ENCODE results near the gene SPON1.
A peak's percentile ranks its signal among the peaks of the same experiment; 100 is the strongest.
"Not testable (repeated sequence)": the region's sequence is repeated elsewhere in the genome, so short reads cannot be mapped to it uniquely, and the experiment has no call there.

The SPON1 gene

DNA sequence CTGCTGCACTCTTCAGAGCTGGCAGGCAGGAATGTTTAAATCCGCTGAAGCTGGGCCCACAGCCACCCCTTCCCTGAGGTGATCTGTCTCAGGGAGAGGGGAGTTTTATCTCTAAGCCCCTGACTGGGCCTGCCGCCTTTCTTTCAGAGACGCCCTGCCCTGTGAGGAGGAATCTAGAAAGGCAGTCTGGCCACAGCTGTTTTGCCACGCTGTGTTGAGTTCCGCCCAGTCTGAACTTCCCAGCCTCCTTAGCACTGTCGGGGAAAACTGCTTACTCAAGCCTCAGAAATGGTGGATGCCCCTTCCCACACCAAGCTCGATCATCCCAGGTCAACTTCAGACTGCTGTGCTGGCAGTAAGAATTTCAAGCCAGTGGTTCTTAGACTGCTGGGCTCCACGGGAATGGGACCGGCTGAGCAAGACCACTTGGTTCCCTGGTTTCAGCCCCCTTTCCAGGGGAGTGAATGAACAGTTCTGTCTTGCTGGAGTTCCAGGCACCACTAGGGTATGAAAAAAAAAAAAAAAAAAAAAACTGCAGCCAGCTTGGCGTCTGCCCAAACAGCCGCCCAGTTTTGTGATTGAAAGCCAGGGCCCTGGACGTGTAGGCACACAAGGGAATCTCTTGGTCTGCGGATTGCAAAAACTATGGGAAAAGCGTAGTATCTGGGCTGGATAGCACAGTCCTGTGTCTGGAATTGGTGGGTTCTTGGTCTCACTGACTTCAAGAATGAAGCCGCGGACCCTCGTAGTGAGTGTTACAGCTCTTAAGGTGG lies 127.4 kb downstream of the SPON1 start:
- no peak overlapping the region for H3K4me3 ChIP-seq (replicated peaks in 1 of 2; ENCODE audit: low read depth in 2 of 2, low read length in 2 of 2)
- TF ChIP-seq, protein P1, sequence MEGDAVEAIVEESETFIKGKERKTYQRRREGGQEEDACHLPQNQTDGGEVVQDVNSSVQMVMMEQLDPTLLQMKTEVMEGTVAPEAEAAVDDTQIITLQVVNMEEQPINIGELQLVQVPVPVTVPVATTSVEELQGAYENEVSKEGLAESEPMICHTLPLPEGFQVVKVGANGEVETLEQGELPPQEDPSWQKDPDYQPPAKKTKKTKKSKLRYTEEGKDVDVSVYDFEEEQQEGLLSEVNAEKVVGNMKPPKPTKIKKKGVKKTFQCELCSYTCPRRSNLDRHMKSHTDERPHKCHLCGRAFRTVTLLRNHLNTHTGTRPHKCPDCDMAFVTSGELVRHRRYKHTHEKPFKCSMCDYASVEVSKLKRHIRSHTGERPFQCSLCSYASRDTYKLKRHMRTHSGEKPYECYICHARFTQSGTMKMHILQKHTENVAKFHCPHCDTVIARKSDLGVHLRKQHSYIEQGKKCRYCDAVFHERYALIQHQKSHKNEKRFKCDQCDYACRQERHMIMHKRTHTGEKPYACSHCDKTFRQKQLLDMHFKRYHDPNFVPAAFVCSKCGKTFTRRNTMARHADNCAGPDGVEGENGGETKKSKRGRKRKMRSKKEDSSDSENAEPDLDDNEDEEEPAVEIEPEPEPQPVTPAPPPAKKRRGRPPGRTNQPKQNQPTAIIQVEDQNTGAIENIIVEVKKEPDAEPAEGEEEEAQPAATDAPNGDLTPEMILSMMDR (IDR thresholded peaks at IDR 0.05; ENCODE audit: low read depth, low read length), result no peak
- peak in 1 of 2 donors; percentile 8 for DNase-seq (ENCODE audit: low read depth in 2 of 2)

DNA sequence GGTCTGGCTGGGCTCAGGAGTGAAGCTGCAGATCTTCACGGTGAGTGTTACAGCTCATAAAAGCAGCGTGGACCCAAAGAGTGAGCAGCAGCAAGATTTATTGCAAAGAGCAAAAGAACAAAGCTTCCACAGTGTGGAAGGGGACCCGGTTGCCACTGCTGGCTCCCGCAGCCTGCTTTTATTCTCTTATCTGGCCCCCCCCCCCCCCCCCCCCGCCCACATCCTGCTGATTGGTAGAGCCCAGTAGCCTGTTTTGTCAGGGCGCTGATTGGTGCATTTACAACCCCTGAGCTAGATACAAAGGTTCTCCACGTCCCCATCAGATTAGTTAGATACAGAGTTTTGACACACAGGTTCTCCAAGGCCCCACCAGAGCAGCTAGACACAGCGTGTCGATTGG lies 128.1 kb downstream of the SPON1 start:
- H3K4me3 ChIP-seq (replicated peaks in 1 of 2; ENCODE audit: low read depth in 2 of 2, low read length in 2 of 2); DNase-seq (ENCODE audit: low read depth in 2 of 2): not testable (repeated sequence)

DNA sequence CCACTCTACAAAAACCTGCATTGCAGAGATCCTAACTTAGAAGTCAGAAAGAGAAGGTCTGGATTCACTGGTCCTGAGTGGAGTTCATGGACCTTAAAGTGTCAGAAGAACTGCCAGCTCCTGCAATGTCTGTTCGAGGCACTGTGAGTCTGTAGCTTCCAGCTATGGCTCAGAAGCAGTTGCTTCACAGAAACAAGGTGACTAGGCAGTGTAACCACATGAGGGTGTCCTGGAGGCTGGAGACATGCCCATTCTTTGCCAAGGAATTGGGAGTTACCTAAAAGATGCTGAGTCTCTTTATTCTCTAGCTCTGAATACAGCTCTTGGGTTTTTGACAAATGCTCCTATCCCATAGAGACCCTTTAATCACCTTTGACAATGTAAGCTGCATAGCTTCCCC lies 130.5 kb downstream of the SPON1 start:
- DNase-seq (ENCODE audit: low read depth in 2 of 2), result no peak
- no peak overlapping the region for H3K4me3 ChIP-seq (replicated peaks in 1 of 2; ENCODE audit: low read depth in 2 of 2, low read length in 2 of 2)
- TF ChIP-seq, protein P1 (IDR thresholded peaks at IDR 0.05; ENCODE audit: low read depth, low read length), result no peak

DNA sequence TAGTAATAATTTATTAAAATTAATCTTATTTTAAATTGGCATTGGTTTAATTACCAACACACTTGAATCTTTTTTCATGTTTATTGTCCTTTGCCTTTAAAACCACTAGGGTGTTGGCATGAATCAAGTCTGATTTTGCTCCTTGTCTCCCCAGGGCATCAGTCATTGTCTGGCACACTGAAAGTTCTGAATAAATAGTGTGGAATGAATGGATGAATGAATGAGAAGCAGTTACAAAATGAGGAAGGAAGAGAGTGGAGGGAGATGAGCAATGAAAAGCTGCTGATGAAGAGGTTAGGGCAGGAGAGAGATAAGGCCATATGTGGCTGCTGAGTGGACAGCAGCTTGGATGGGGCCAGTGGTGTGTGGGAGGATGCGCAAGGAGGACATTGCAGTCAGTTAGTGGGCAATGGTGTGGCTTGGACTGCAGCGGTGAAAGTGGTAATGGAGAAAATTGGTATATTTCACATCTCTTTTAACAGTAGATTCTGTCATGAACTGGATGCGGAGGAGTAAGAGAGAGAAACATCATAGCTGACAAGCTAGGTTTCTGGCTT lies 132.0 kb downstream of the SPON1 start:
- DNase-seq (ENCODE audit: low read depth in 2 of 2), result no peak
- no peak overlapping the region for H3K4me3 ChIP-seq (replicated peaks in 1 of 2; ENCODE audit: low read depth in 2 of 2, low read length in 2 of 2)
- TF ChIP-seq, protein P1 (IDR thresholded peaks at IDR 0.05; ENCODE audit: low read depth, low read length), result no peak

DNA sequence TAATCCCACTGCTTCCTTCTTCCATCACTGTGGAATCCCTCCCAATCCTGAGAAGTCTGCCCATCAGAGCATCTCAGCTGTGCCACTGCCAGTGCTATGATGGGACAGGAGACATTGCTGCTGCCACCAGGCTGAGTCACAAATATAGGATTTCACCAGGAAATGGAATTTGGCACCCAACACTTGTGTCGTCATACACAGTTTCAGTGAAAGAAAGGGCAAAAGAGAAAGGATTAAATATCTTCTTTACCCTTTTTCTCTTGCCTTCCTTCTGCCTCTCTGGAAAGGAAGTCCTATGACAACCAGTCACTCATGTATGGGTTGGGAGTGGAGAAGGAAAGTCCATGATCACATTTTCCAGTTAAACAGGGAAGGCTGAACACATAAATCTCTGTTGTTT lies 133.4 kb downstream of the SPON1 start:
- DNase-seq (ENCODE audit: low read depth in 2 of 2), result no peak
- H3K4me3 ChIP-seq (replicated peaks in 1 of 2; ENCODE audit: low read depth in 2 of 2, low read length in 2 of 2), result no peak overlapping the region

DNA sequence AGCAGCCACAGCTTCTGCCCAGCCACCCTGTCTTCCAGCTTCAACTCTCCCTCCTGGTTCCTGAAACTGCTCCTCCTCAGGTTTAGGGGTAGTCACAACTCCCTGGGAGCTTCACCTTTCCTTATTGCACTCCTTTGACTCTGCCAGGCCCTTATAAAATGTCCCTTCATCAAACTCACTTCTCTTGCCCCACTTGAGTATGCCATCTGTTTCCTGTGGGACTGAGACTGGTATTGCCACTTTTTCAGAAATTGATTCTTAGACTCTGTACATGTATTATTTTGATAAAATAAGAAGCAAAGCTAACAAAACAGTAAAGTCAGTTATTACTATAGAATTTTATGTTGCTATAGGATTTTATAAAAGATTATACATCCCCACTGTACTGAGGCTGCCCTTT lies 134.1 kb downstream of the SPON1 start:
- no peak for DNase-seq (ENCODE audit: low read depth in 2 of 2)
- TF ChIP-seq, protein P1 (IDR thresholded peaks at IDR 0.05; ENCODE audit: low read depth, low read length), result no peak
- H3K4me3 ChIP-seq (replicated peaks in 1 of 2; ENCODE audit: low read depth in 2 of 2, low read length in 2 of 2), result no peak overlapping the region

More for the DNA sequence above, 133.4 kb downstream of the SPON1 start:
- TF ChIP-seq, protein P1 (IDR thresholded peaks at IDR 0.05; ENCODE audit: low read depth, low read length), result no peak

DNA sequence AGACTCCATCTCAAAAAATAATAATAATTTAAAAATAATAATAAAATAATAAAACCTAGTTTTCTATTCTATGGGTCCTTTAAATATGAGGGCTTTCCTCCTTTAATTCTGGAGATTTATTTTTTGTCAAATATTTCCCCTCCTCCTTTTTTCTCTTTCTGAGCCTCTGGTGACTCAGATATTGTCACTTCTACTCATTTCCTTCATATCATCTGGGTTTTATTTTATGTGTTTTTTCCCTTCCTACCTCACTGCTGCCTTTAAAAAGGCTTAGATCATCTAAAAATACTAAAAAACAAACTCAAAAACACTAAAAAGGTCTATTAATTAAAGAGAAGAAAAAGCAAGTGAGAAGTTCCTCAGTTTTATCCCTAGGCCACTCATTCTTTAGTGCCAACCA lies 138.9 kb downstream of the SPON1 start:
- DNase-seq (ENCODE audit: low read depth in 2 of 2), result no peak
- TF ChIP-seq, protein P1 (IDR thresholded peaks at IDR 0.05; ENCODE audit: low read depth, low read length), result no peak

More for the DNA sequence above, 138.9 kb downstream of the SPON1 start:
- no peak overlapping the region for H3K4me3 ChIP-seq (replicated peaks in 1 of 2; ENCODE audit: low read depth in 2 of 2, low read length in 2 of 2)

All from cardiac fibroblast (primary cell).